ENCODE results near the gene ROR2.
A peak's percentile ranks its signal among the peaks of the same experiment; 100 is the strongest.
"Not testable (repeated sequence)": the region's sequence is repeated elsewhere in the genome, so short reads cannot be mapped to it uniquely, and the experiment has no call there.

The ROR2 gene

GRCh38 chr9:91949946-91950664 is at the start of gene ROR2:
TSS of gene ROR2 (minus strand) at chr9:91950228.
- peak; percentile 37 for DNase-seq

- DNase-seq, result no peak
These were observed 45.1 kb upstream of the ROR2 start for GRCh38 chr9:91995000-91995655.

- no peak for DNase-seq
These were observed 44.4 kb upstream of the ROR2 start for GRCh38 chr9:91994422-91994821.

GRCh38 chr9:91992461-91993041 is 42.5 kb upstream of the ROR2 start:
- DNase-seq, result no peak

GRCh38 chr9:91991721-91992341 is 41.8 kb upstream of the ROR2 start:
- no peak for DNase-seq

GRCh38 chr9:91986248-91986647 is 36.2 kb upstream of the ROR2 start:
- no peak for DNase-seq

- DNase-seq, result no peak
These were observed 35.7 kb upstream of the ROR2 start for GRCh38 chr9:91985692-91986091.

GRCh38 chr9:91978740-91979414 is 28.8 kb upstream of the ROR2 start:
- DNase-seq, result peak; percentile 13

GRCh38 chr9:91975254-91975653 is 25.2 kb upstream of the ROR2 start:
- not testable (repeated sequence) for DNase-seq

GRCh38 chr9:91972711-91973110 is 22.7 kb upstream of the ROR2 start:
- DNase-seq, result no peak

- DNase-seq, result no peak
These were observed 22.1 kb upstream of the ROR2 start for GRCh38 chr9:91972076-91972626.

GRCh38 chr9:91967259-91967658 is 17.2 kb upstream of the ROR2 start:
- no peak for DNase-seq

GRCh38 chr9:91966503-91966902 is 16.5 kb upstream of the ROR2 start:
- DNase-seq, result no peak

GRCh38 chr9:91963711-91964240 is 13.7 kb upstream of the ROR2 start:
- no peak for DNase-seq

GRCh38 chr9:91960367-91960766 is 10.3 kb upstream of the ROR2 start:
- DNase-seq, result no peak

GRCh38 chr9:91958174-91958573 is 8.1 kb upstream of the ROR2 start:
- no peak for DNase-seq

GRCh38 chr9:91954841-91955471 is 4.9 kb upstream of the ROR2 start:
- DNase-seq, result peak; percentile 26

- DNase-seq, result no peak
These were observed 3.7 kb upstream of the ROR2 start for GRCh38 chr9:91953718-91954117.

- no peak for DNase-seq
These were observed 2.0 kb upstream of the ROR2 start for GRCh38 chr9:91951944-91952520.

GRCh38 chr9:91949392-91949945 is 559 bp downstream of the ROR2 start:
- peak; percentile 10 for DNase-seq
